ENCODE data around the gene DBNL.

DNA sequence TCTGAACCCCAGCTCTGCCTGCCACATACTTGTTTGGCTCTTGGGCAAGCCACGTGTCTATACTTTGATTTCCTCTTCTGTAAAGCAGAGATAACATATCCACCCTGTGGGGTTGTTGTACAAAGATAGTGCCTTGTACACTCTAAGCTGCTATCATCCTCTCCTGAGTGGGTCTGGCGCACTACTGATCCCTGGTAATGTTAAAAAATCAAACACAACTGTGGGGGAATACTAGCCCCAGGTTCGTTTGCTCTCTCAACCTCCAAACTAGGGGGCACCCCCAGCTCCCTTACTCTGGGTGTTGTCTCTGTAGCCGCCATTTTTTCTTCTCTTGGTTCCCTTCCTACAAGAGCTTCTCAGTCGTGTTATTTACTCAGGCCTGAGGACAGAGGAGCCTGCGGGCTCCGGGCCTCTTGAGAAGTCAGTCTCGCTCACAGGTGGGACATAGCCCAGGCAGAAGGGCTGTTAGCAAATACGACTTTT lies 36.8 kb downstream of the DBNL start:
- TF ChIP-seq ZFP3 (CRISPR knock-in tag; IDR thresholded peaks at IDR 0.05) (no peak), GLIS3 (CRISPR knock-in tag; IDR thresholded peaks at IDR 0.05) (no peak)
